ENCODE measurements around the gene LRRC32. TPM values are rescaled to one million over a fixed set of nuclear protein-coding genes. Genes with fewer than 3 reads are reported as not detected.

Gene LRRC32
- polyA plus RNA-seq, 1 donor (not counting 4 experiments of a cell fraction or from before 2014, with no cell fraction given) = not detected

DNA sequence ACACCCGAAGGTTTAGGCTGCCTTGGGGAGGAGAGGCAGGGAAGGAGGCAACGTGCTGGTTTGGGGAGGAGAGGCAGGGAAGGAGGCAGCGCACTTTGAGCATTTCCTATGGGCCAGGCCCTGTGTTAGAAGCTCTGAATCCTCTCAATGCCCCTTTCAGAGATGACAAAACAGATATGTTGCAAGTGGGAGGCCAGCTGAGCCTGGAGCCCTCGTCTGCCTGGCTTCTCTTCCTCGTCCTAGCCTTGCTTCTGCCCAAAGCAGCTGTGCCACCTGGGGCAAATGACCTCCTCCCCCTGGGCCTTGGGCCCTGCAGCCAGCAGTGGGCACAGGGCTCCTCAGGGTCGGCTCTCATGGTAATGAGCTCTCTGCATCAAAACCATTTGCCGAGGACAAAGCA is 15.3 kb upstream of the LRRC32 start:
- no peak overlapping the region for H2AFZ ChIP-seq (ENCODE audit: control insufficient read depth, low read length)
- H4K20me1 ChIP-seq (ENCODE audit: control insufficient read depth, extremely low read depth, insufficient read depth, low read length) = no peaks in the 10 kb centered on the region
- TF ChIP-seq EZH2 (IDR thresholded peaks at IDR 0.05; ENCODE audit: low read length) = no peak
- TF ChIP-seq, protein P1, sequence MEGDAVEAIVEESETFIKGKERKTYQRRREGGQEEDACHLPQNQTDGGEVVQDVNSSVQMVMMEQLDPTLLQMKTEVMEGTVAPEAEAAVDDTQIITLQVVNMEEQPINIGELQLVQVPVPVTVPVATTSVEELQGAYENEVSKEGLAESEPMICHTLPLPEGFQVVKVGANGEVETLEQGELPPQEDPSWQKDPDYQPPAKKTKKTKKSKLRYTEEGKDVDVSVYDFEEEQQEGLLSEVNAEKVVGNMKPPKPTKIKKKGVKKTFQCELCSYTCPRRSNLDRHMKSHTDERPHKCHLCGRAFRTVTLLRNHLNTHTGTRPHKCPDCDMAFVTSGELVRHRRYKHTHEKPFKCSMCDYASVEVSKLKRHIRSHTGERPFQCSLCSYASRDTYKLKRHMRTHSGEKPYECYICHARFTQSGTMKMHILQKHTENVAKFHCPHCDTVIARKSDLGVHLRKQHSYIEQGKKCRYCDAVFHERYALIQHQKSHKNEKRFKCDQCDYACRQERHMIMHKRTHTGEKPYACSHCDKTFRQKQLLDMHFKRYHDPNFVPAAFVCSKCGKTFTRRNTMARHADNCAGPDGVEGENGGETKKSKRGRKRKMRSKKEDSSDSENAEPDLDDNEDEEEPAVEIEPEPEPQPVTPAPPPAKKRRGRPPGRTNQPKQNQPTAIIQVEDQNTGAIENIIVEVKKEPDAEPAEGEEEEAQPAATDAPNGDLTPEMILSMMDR (optimal IDR thresholded peaks at IDR 0.05 in 1 of 3, IDR thresholded peaks at IDR 0.05 in 1 of 3, conservative IDR thresholded peaks at IDR 0.05 in 1 of 3; ENCODE audit: extremely low read depth in 1 of 3, insufficient read depth in 2 of 3, low read length in 3 of 3) = no peak
- DNase-seq (ENCODE audit: low read depth, low spot score) = no peak
- peaks cover 29% of the 10 kb centered on the region for H3K27me3 ChIP-seq (ENCODE audit: control insufficient read depth, extremely low read depth, insufficient read depth, low read length)
- no peak overlapping the region for H3K27ac ChIP-seq (ENCODE audit: control insufficient read depth, insufficient read depth, low read length)
- peaks cover 2% of the 10 kb centered on the region for H3K9me3 ChIP-seq (ENCODE audit: control insufficient read depth, low read depth, low read length)
- no peak overlapping the region for H3K9ac ChIP-seq (ENCODE audit: control insufficient read depth, extremely low read depth, insufficient read depth, low read length)
- no peak overlapping the region for H3K4me2 ChIP-seq (ENCODE audit: control insufficient read depth, extremely low read depth, insufficient read depth, low read depth, low read length)
- no peaks in the 10 kb centered on the region for H3K9me1 ChIP-seq (ENCODE audit: control insufficient read depth, extremely low read depth, insufficient read depth, low read length)
- H3K36me3 ChIP-seq (ENCODE audit: control insufficient read depth in 2 of 2, extremely low read depth in 1 of 2, insufficient read depth in 2 of 2, low read length in 2 of 2) = no peaks in the 10 kb centered on the region
- no peaks in the 10 kb centered on the region for H3K4me1 ChIP-seq (ENCODE audit: control insufficient read depth, extremely low read depth, insufficient read depth, low read length)
- FAIRE-seq = no peak
- no peaks in the 10 kb centered on the region for H3K79me2 ChIP-seq (ENCODE audit: control insufficient read depth, insufficient read depth, low read length)
- no peak overlapping the region for H3K4me3 ChIP-seq (ENCODE audit: control insufficient read depth in 2 of 3, extremely low read depth in 1 of 3, insufficient read depth in 2 of 3, low read depth in 1 of 3, low read length in 3 of 3)
- dilution Hi-C loops (cut with MboI; ENCODE audit: extremely low pct_ligation_motif_present, low sequenced_read_pairs) = no loop called here

DNA sequence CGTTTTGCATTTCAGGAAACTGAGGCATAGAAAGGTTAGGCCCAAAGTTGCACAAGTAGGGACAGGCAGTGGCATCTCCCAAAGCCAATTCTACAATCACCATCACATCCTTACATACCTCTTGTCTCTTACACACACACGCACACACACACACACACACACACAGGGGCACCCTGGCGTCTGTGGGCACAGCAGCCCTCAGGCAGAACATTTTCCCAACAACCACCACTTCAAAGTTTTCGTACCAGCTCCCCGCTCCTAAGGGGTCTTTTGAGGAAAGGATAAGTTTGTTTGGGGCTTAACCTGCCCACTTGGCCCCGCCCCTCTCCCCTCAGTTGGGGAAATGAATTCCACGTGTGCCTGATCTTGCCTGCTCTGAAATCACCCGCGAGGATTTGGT is 14.7 kb upstream of the LRRC32 start:
- Histone ChIP-seq H3K4me3 (ENCODE audit: control insufficient read depth in 2 of 3, extremely low read depth in 1 of 3, insufficient read depth in 2 of 3, low read depth in 1 of 3, low read length in 3 of 3) (no peak overlapping the region), H3K4me2 (ENCODE audit: control insufficient read depth, extremely low read depth, insufficient read depth, low read depth, low read length) (no peak overlapping the region), H3K9me1 (ENCODE audit: control insufficient read depth, extremely low read depth, insufficient read depth, low read length) (no peaks in the 10 kb centered on the region), H3K9me3 (ENCODE audit: control insufficient read depth, low read depth, low read length) (peaks cover 2% of the 10 kb centered on the region), H4K20me1 (ENCODE audit: control insufficient read depth, extremely low read depth, insufficient read depth, low read length) (no peaks in the 10 kb centered on the region), H3K27me3 (ENCODE audit: control insufficient read depth, extremely low read depth, insufficient read depth, low read length) (peaks cover 29% of the 10 kb centered on the region), H3K79me2 (ENCODE audit: control insufficient read depth, insufficient read depth, low read length) (no peaks in the 10 kb centered on the region), H3K4me1 (ENCODE audit: control insufficient read depth, extremely low read depth, insufficient read depth, low read length) (no peaks in the 10 kb centered on the region), H2AFZ (ENCODE audit: control insufficient read depth, low read length) (no peak overlapping the region), H3K36me3 (ENCODE audit: control insufficient read depth in 2 of 2, extremely low read depth in 1 of 2, insufficient read depth in 2 of 2, low read length in 2 of 2) (no peaks in the 10 kb centered on the region), H3K9ac (ENCODE audit: control insufficient read depth, extremely low read depth, insufficient read depth, low read length) (no peak overlapping the region), H3K27ac (ENCODE audit: control insufficient read depth, insufficient read depth, low read length) (no peak overlapping the region)
- TF ChIP-seq, protein P1 (optimal IDR thresholded peaks at IDR 0.05 in 1 of 3, IDR thresholded peaks at IDR 0.05 in 1 of 3, conservative IDR thresholded peaks at IDR 0.05 in 1 of 3; ENCODE audit: extremely low read depth in 1 of 3, insufficient read depth in 2 of 3, low read length in 3 of 3) = no peak
- no peak for TF ChIP-seq EZH2 (IDR thresholded peaks at IDR 0.05; ENCODE audit: low read length)
- no peak for DNase-seq (ENCODE audit: low read depth, low spot score)
- dilution Hi-C loops (cut with MboI; ENCODE audit: extremely low pct_ligation_motif_present, low sequenced_read_pairs) = no loop called here
- FAIRE-seq = no peak

All from keratinocyte (primary cell).